Measurements from ENCODE around the gene FHAD1.

FHAD1 gene

DNA sequence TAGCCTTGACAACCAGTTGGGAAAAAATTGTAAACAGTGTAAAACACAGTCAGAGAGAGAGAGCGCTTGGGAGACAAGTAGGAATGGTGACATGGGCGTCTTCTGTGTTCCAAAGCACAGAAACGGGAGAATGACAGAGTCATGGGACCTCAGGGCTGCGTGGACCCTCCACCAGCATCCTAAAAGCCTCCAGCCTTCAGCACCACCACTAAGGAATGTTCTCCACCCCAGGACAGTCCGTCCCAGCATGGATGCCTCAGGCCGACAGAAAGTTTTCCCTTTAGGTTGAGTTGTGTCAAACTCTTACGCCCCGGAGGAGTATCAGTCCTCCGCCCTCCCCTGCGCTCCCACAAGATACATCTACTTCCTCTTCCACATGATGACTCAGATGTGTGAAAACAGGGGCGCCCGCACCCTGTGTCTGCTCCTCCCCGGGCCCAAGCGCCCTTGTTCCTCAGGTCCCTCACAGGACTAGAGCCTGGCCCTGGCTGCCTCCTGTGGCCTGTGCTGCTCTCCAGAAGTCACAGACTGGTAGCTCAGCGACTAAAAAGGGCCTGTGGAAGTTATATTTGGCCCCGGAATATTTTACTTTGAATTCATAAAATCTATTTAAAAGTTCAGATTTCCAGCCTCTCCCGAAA lies 98.8 kb downstream of the FHAD1 start:
- no peak for DNase-seq (ENCODE audit: low read depth)

GRCh38 chr1:15346346-15347030 lies 99.5 kb downstream of the FHAD1 start:
- DNase-seq (ENCODE audit: low read depth): no peak

DNA sequence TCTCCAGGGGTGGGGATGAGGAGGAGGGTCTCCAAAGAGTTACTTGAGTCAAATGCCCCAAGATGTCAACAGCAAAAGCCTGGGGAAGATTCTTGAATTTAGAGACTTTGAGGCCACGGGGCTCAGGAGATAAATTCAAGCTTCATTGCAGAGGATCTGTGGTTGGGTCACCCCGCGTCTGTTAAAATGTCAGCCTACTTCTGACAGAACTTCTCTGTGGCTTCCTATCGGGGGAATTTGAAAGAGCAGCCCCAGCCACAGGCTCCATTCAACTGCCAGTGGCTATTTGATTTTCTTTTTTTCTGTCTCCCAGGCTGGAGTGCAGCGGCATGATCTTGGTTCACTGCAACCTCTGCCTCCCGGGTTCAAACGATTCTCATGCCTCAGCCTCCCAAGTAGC lies 100.2 kb downstream of the FHAD1 start:
- no peak for DNase-seq (ENCODE audit: low read depth)

GRCh38 chr1:15348648-15349047 lies 101.6 kb downstream of the FHAD1 start:
- no peak for DNase-seq (ENCODE audit: low read depth)

DNA sequence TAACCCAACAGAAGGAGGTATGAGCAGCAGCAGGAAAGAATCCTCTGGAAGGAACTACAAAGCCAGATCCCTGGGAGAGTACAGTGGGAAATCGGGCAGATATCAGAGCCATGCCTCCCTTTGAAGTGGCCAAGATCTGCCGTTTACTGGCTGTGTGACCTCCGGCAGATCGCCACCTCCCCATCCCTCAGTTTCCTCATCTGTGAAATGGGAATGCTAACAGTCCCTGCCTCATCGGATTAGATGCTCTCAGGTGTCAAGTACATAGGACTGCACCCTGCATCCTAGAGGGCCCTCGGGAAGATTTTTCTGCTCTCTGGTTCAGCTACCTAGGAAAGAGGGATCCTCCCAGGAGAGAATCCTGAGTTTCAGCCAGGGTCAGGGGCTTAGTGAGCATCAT lies 102.1 kb downstream of the FHAD1 start:
- DNase-seq (ENCODE audit: low read depth): no peak

DNA sequence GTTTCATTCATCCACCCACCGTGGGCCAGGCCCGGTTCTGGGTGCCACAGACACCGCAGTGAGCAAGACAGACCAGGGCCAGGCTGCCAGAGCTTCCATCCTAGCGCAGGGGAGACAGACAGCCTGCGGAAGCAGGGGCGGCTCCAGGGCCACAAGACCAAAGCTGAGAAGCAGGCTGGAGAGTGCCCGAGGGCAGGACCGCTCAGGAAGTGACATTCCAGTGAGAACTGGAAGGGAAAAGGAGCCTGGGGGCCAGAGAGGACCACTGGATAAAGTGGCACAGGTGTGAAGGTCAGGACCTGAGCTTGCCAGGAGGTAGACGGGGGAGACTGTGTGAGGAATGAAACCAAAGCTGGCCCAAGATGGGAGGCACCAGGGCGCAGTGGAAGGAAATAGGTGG lies 103.1 kb downstream of the FHAD1 start:
- DNase-seq (ENCODE audit: low read depth): no peak

DNA sequence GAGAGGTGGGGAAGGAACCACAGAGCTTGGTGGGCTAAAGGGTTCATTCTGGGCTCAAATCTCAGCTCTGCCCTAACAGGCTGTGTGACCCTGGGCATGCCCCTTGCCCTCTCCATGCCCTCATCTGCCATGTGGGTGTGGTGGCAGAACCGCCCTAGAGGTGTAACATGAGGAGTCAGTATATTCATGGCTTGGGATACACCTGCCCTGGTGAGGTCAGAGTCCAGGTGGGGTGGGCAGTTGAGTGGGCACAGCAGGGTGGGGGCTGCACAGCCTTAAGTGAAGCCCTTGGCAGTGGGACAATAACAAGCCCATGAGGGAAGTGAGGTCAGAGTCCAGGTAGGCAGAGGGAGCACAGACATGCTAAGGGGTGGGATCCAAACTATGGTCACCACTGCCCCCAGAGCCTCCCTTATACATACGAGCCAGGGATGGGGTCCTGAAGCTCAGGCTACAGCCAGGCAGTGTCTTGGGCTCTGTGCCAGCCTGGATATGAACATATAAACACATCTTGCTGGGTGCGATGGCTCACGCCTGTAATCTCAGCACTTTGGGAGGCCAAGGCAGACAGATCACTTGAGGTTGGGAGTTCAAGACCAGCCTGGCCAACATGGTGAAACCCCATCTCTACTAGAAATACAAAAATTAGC lies 103.7 kb downstream of the FHAD1 start:
- DNase-seq (ENCODE audit: low read depth): no peak

- DNase-seq (ENCODE audit: low read depth): no peak
Measured at GRCh38 chr1:15351310-15351709, 104.3 kb downstream of the FHAD1 start.

DNA sequence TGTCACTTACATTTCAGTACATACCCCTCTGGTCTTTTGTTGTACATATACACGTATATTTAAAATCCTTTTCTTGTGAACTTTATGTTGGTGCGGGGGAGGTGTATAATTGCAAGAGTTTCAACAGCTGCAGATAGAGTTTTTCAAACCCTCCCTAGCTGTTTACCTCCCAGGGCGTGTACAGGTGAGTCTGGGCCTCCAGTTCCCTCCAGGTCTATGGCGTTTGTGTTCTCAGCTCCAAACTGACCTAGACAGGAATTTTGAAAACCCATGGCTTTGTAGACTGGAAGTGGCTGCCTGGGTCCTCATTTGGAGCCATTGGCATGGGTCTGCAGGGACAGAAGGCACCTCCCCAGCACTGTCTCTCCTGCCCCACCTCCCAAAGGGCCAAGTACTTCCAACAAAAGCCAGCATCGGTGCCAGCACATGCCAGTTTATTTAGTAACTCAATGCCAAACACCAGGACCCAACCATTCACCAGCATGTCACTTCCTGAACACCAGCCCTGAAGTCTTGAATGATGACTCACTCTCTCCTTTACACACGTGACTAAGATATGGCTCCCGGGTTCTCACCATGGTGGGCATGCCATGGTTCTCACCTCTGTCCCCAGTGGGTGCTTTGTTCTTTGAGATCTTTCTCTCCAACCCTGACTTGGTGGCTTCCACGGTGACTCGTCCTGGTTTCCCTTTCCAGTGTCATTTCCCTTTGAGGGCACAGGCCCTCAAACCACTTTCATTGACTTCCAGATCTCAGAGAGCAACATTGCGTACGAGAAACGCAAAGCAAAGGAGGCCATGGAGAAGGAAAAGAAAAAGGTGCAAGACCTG lies 105.3 kb downstream of the FHAD1 start:
- DNase-seq (ENCODE audit: low read depth): no peak

GRCh38 chr1:15353839-15354579 lies 107.0 kb downstream of the FHAD1 start:
- no peak for DNase-seq (ENCODE audit: low read depth)

DNA sequence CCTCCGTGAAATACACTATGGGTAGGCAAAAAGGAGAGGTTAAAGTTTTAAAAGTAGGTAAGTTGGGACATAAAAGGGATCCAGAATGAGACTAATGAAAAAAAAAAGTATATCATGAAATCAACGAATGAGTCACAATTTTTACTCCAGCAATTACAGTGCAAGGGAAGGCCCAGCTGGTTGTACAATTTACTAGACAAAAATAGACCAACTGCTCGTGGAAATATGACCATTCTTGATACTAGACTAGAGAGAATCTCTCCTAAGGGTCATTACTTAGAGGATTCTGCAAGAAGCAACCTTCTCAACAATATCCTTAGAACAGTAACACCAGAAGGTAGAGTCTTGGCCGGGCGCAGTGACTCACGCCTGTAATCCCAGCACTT lies 107.5 kb downstream of the FHAD1 start:
- DNase-seq (ENCODE audit: low read depth): no peak

DNA sequence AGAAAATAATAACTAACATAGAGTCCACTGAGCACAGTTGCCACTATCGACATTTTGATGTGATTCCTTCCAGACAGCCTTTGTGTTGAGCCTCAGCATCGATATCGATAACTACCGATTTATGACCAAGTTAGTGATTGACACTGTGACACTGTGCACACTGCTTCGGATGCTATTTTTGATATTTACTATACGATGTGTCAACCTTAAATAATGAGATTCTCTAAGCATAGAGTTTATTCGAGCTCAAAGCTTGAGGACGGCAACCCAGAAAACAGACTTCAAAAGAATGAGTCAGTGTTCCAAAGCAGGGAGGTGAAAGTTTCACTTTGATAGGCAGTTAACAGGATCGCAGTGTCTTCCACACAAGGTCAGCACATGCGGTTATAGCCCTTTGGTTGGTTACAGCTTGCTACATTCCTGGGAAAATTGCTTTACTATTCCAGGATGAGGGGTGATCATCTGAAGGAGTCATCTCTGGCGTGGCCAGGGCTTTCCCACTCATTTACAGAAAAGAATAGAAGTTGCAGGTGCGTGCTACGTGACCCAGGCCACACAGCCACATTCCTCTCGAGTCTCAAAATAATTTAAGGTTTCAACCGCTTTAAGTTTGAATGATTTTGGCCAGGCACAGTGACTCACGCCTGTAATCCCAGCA lies 109.1 kb downstream of the FHAD1 start:
- no peak for DNase-seq (ENCODE audit: low read depth)

GRCh38 chr1:15357612-15358207 lies 110.7 kb downstream of the FHAD1 start:
- DNase-seq (ENCODE audit: low read depth): no peak

- DNase-seq (ENCODE audit: low read depth): no peak
Measured at GRCh38 chr1:15358565-15359133, 111.6 kb downstream of the FHAD1 start.

- no peak for DNase-seq (ENCODE audit: low read depth)
Measured at GRCh38 chr1:15360700-15361099, 113.7 kb downstream of the FHAD1 start.

- no peak for DNase-seq (ENCODE audit: low read depth)
Measured at GRCh38 chr1:15362096-15362736, 115.2 kb downstream of the FHAD1 start.

GRCh38 chr1:15362737-15363128 lies 115.7 kb downstream of the FHAD1 start:
- no peak for DNase-seq (ENCODE audit: low read depth)

- no peak for DNase-seq (ENCODE audit: low read depth)
Measured at GRCh38 chr1:15364740-15365139, 117.7 kb downstream of the FHAD1 start.

GRCh38 chr1:15368888-15369287 lies 121.9 kb downstream of the FHAD1 start:
- no peak for DNase-seq (ENCODE audit: low read depth)

GRCh38 chr1:15370268-15370667 lies 123.2 kb downstream of the FHAD1 start:
- no peak for DNase-seq (ENCODE audit: low read depth)

Measured in CMK (cell line).